GM19043 (cell line): Measurements from ENCODE around the gene GRN.
"Not testable (repeated sequence)": the region's sequence is repeated elsewhere in the genome, so short reads cannot be mapped to it uniquely, and the experiment has no call there.

Experiments used
- ATAC-seq: cut with Tn5 transposase; IDR thresholded peaks from one replicate; pipeline ENCODE4 v1.9.1; 2021; ENCODE audit warnings: low read depth; ENCODE audit not compliant: unreplicated experiment

GRN gene

GRCh38 chr17:44345454-44346026 is 438 bp downstream of the GRN start:
- no peak for ATAC-seq

- ATAC-seq, result no peak
Measured at GRCh38 chr17:44346064-44346844, 1.2 kb downstream of the GRN start.

- not testable (repeated sequence) for ATAC-seq
Measured at GRCh38 chr17:44347206-44348055, 2.3 kb downstream of the GRN start.

DNA sequence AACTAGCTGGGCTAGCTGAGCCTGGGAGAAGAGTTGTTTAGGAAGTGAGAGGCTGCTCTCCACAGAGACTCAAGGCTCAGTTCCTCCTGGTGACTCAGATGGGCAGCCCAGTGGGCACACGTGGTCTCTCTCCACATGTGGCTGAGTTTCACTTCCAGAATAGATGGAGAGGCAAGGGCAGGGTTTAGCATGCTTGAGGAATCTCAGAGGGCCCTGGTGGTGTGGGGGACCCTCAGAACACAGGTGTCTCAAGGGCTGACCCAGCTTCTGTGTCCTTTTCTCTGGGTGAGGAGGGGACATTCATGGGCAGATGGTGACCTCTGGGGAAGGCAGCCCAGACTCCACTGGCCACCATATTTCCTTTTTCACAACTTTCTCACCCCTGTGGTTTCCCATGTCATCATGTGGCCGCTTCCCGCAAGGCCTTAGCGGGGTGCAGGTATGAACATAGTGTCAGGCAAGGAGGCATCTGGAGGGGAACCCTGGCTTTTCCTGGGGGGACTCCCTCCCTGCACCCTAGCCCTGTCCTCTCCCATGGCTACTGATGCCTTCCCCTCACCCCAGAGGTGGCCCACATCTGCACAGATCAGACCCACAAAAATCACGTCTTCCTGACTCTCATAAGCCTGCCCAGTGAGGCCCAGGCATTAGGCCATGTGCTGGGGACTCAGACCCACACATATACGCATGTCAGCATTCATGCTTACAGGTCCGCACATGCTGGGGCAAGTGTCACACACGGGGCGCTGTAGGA is 3.3 kb downstream of the GRN start:
- peak; percentile 44 for ATAC-seq

DNA sequence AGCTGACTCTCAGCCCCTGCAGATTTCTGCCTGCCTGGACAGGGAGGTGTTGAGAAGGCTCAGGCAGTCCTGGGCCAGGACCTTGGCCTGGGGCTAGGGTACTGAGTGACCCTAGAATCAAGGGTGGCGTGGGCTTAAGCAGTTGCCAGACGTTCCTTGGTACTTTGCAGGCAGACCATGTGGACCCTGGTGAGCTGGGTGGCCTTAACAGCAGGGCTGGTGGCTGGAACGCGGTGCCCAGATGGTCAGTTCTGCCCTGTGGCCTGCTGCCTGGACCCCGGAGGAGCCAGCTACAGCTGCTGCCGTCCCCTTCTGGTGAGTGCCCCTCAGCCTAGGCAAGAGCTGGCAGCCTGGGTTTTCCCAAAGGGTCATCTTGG is 3.9 kb downstream of the GRN start:
- no peak for ATAC-seq

DNA sequence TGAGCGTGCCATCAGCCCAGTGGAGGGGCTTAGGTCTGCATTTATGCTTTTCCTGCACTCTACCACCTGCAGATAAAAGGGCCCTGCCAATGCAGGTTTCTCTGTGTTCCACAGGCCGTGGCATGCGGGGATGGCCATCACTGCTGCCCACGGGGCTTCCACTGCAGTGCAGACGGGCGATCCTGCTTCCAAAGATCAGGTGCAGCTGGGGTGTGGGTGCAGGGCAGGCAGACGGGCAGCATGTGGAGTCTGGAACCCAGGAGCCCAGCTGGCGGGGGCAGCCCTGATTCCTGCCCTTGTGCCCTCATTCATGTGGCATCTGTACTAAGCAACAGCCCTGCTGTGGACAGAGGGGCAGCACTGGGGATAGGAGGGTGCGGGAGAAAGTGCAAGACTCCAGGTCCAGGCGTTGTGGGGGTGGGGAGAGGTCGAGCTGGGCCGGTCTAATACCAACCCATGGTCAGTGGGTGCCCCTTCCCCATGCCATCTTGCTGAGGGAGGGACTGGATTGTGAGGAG is 4.5 kb downstream of the GRN start:
- no peak for ATAC-seq

- ATAC-seq, result no peak
Measured at GRCh38 chr17:44350733-44351226, 5.7 kb downstream of the GRN start.

GRCh38 chr17:44351464-44351863 is 6.4 kb downstream of the GRN start:
- no peak for ATAC-seq

DNA sequence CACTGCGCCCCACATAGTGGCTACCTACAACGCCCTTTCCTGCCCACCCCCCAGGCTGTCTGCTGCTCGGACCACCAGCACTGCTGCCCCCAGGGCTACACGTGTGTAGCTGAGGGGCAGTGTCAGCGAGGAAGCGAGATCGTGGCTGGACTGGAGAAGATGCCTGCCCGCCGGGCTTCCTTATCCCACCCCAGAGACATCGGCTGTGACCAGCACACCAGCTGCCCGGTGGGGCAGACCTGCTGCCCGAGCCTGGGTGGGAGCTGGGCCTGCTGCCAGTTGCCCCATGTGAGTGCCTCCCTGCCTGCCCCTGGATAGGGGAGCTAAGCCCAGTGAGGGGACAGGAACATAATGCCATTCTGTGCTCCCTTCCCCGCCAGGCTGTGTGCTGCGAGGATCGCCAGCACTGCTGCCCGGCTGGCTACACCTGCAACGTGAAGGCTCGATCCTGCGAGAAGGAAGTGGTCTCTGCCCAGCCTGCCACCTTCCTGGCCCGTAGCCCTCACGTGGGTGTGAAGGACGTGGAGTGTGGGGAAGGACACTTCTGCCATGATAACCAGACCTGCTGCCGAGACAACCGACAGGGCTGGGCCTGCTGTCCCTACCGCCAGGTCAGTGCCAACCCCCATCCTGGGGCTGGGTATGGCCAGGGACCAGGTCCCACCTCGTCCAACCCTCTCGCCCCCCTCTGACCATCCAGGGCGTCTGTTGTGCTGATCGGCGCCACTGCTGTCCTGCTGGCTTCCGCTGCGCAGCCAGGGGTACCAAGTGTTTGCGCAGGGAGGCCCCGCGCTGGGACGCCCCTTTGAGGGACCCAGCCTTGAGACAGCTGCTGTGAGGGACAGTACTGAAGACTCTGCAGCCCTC is 7.1 kb downstream of the GRN start:
- ATAC-seq, result no peak

- no peak for ATAC-seq
Measured at GRCh38 chr17:44352828-44353671, 7.9 kb downstream of the GRN start.

DNA sequence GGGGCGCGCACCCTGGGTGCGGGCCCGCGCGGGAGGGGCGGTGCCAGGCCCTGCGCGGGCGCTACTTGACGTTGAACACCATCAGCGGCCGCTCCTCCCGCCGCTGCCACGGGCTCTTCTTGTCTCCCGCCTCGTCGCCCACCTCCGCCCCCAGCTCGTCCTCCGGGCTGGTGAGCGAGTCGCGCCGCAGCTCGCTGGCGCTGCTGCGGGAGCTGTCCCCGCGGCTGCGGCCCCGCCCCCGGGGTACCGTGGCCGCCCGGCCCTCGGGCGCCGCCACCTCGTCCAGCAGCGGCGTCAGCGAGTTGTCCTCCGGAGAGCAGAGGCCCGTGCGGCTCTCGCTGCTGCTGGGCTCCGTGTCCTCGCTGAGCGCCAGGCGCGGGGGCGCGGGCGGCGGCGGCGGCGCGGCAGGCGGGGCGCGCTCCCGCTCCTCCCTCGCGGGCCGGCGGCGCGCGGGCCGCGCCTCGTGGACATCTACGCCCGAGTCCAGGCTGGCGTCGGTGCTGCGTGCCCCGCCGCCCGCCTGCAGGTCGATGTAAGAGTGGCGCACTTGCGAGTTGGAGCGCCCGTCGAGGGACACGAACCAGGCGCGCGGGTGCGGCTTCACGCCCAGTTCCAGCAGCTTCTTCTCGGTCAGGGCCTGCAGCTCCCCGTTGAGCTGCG is 8.7 kb downstream of the GRN start:
- ATAC-seq, result no peak

- ATAC-seq, result no peak
Measured at GRCh38 chr17:44354582-44355561, 9.8 kb downstream of the GRN start.

DNA sequence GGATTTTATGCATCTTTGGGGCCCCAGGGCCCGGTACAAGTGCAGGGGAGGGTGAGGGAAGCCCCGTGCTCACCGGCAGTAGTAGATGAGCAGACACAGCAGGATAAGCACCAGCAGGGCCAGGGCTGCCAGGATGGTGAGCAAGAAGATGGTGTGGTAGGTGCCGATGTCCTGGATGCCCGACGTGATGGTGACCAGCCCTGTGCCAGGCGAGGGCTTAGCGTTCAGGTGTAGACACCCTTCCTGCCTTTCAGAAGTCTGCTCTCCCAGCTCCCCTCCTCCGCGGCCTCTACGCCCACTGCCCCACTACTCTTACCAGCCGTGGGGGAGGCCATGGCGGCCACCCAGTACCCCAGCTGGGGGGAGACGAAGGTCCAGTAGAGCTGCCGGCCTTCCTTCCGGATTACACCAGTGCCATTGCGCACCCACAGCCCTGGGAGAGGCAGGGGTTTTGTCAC is 10.6 kb downstream of the GRN start:
- no peak for ATAC-seq

GRCh38 chr17:44356241-44356640 is 11.1 kb downstream of the GRN start:
- no peak for ATAC-seq

- no peak for ATAC-seq
Measured at GRCh38 chr17:44358066-44358465, 13.0 kb downstream of the GRN start.

DNA sequence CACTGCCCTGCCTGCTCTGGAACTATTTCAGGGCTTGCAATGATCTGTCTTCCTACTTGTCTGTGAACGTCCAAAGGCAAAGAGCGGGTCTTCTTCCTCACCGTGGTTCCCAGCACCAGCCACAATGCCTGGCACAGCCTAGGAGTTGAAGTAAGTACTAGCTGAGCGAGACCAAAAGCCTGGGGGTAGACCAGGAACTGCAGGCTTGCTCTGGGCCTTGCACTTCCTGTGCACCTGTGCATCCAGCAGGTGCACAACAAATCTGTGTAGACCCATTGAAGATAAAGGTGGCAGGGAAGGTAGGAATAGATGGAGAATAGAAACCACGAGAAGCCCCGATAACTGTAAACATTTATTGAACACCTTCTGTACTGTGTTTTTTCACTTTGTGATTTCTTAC is 13.9 kb downstream of the GRN start:
- no peak for ATAC-seq
